Lung (tissue), 12 donors: ENCODE results near the gene TMEM176A. TPM values are rescaled to one million over a fixed set of nuclear protein-coding genes. Genes with fewer than 3 reads are reported as not detected.

Source experiments
- ATAC-seq: fragments of 200-7000 bp; cut with Tn5 transposase; one replicate; pipeline ENCODE4 v1.9.1; 2020; ENCODE audit warnings: moderate number of reproducible peaks; ENCODE audit not compliant: insufficient read depth, low FRiP score
- DNase-seq, 3 donors: peaks; one replicate each; pipeline ENCODE4 v3.0.0-alpha.2; 2013 to 2017
- H3K27ac ChIP-seq, 2 donors: one replicate each; pipeline ENCODE4 v1.5.1; 2013; ENCODE audit warnings: mild to moderate bottlenecking in 2 of 2, moderate library complexity in 2 of 2, control low read depth in 1 of 2, inconsistent platforms in 1 of 2, low read depth in 1 of 2, low read length in 1 of 2
- H3K27me3 ChIP-seq, 3 donors: one replicate each; pipeline ENCODE4 v1.5.1; 2013; ENCODE audit warnings: low read length in 2 of 3; ENCODE audit not compliant: control insufficient read depth in 3 of 3, insufficient read depth in 3 of 3
- H3K36me3 ChIP-seq, 4 donors: one replicate each; pipeline ENCODE4 v1.5.1; 2013; ENCODE audit warnings: low read length in 4 of 4, mild to moderate bottlenecking in 1 of 4, moderate library complexity in 1 of 4; ENCODE audit not compliant: control insufficient read depth in 4 of 4, insufficient read depth in 4 of 4
- H3K4me1 ChIP-seq, 5 donors: one replicate each; pipeline ENCODE4 v1.5.1; 2013; ENCODE audit warnings: low read length in 5 of 5, mild to moderate bottlenecking in 2 of 5, moderate library complexity in 1 of 5; ENCODE audit not compliant: control insufficient read depth in 5 of 5, insufficient read depth in 5 of 5
- H3K4me3 ChIP-seq: one replicate; pipeline ENCODE4 v1.5.1; 2013; ENCODE audit warnings: mild to moderate bottlenecking, control low read depth, moderate library complexity
- H3K9ac ChIP-seq, 2 donors: one replicate each; pipeline ENCODE4 v1.5.1; 2013; ENCODE audit warnings: low read length in 2 of 2, control low read depth in 1 of 2; ENCODE audit not compliant: insufficient read depth in 1 of 2
- H3K9me3 ChIP-seq, 4 donors: one replicate each; pipeline ENCODE4 v1.5.1; 2013; ENCODE audit warnings: low read length in 3 of 4, mild to moderate bottlenecking in 1 of 4, moderate library complexity in 1 of 4; ENCODE audit not compliant: control insufficient read depth in 4 of 4, insufficient read depth in 3 of 4
- whole genome bisulfite sequencing, 2 donors: extraction: QIAGEN DNeasy Blood & Tissue Kit; methylation state at CpG; one replicate each; pipeline ENCODE4 v1.1.7; 2013; 5-methylcytosine and 5-hydroxymethylcytosine counted together
- polyA plus RNA-seq, 2 donors: library from polyadenylated mRNA; stranded (reverse); fragments of 200-250 nt; gene quantifications; one replicate each; pipeline ENCODE4 v1.2.1, GENCODE V29; 2013
- total RNA-seq, 2 donors: library from RNA; depleted of rRNA in 1 of 2; stranded (reverse); fragments of >200 nt in 1 of 2; gene quantifications; one replicate each; pipeline ENCODE4 v1.2.1, GENCODE V29; 2014 to 2021
- TF ChIP-seq, protein P1 (sequence below): IDR thresholded peaks from 2 replicates; pipeline ENCODE4 v1.5.1; 2012; ENCODE audit warnings: mild to moderate bottlenecking; ENCODE audit errors: control extremely low read depth, extremely low read depth
- donor health status: control.
- donor health status: control.
- donor health status: Bipolar disorder and iron deficiency.
- donor health status: healthy.
- donor health status: DM: yes; HTN: yes; CAD: no.

Gene TMEM176A
- total and polyA plus RNA-seq, 4 donors = 18.3 to 33.1 (median 23.3) TPM

DNA sequence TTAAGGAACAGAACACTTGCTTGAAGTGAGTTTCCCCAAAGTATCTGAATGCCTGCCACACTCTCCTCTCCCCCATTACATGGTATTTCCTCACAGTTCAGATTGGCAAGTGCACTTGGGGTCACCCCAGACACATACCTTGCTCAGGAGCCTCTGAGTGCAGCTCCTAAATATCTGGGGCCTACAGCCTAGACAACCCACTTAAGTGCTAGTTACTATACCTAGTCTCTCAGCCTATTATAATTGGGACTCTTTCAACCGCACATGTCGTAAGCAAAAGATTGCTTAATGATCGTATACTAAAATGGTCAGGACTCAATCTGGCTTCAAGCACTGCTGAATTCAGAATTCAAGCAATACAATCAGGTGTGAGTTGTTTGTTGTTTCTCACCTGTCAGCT lies 20.3 kb upstream of the TMEM176A start:
- DNase-seq (no peak), ATAC-seq (no peak)
- 20 to 31% methylated on average over 3 of the region's 3 CpGs for WGBS, 2 donors
- TF ChIP-seq, protein P1, sequence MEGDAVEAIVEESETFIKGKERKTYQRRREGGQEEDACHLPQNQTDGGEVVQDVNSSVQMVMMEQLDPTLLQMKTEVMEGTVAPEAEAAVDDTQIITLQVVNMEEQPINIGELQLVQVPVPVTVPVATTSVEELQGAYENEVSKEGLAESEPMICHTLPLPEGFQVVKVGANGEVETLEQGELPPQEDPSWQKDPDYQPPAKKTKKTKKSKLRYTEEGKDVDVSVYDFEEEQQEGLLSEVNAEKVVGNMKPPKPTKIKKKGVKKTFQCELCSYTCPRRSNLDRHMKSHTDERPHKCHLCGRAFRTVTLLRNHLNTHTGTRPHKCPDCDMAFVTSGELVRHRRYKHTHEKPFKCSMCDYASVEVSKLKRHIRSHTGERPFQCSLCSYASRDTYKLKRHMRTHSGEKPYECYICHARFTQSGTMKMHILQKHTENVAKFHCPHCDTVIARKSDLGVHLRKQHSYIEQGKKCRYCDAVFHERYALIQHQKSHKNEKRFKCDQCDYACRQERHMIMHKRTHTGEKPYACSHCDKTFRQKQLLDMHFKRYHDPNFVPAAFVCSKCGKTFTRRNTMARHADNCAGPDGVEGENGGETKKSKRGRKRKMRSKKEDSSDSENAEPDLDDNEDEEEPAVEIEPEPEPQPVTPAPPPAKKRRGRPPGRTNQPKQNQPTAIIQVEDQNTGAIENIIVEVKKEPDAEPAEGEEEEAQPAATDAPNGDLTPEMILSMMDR = no peak
- Histone ChIP-seq H3K4me1 (peaks cover 0 to 21% (median 2%) of the 10 kb centered on the region in 5 donors), H3K27ac (no peak overlapping the region), H3K9me3 (no peaks in the 10 kb centered on the region), H3K27me3 (peaks cover 0 to 2% (median 0%) of the 10 kb centered on the region in 3 donors), H3K4me3 (no peak overlapping the region), H3K36me3 (no peaks in the 10 kb centered on the region), H3K9ac (no peak overlapping the region)

DNA sequence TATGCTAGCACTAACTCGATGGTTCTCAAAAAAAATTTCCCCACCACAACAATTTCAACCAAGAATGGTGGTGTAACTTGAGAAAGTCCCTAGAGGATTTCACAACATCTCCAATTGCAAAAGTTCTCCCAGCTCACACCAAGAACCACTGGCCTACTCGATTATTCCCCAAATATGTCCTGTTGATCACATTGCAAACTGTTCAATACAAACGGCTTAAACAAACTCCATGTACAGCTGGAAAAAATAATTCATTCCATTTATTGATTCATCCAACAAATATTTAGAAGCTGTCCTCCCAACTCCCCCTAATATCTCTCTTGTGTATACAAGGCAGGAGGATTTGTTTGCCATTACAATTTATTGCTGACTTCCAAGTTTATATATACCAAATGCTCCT lies 19.5 kb upstream of the TMEM176A start:
- no peaks in the 10 kb centered on the region for H3K9me3 ChIP-seq
- 10 to 24% methylated on average over 3 of the region's 3 CpGs for WGBS, 2 donors
- ATAC-seq (no peak), DNase-seq (peak in 2 of 3 donors; percentile 40 to 53)
- peaks cover 0 to 29% (median 2%) of the 10 kb centered on the region in 5 donors for H3K4me1 ChIP-seq
- no peaks in the 10 kb centered on the region for H3K36me3 ChIP-seq
- peaks cover 0 to 2% (median 0%) of the 10 kb centered on the region in 3 donors for H3K27me3 ChIP-seq
- TF ChIP-seq, protein P1 = no peak
- H3K27ac ChIP-seq = no peak overlapping the region
- H3K4me3 ChIP-seq = no peak overlapping the region
- no peak overlapping the region for H3K9ac ChIP-seq

DNA sequence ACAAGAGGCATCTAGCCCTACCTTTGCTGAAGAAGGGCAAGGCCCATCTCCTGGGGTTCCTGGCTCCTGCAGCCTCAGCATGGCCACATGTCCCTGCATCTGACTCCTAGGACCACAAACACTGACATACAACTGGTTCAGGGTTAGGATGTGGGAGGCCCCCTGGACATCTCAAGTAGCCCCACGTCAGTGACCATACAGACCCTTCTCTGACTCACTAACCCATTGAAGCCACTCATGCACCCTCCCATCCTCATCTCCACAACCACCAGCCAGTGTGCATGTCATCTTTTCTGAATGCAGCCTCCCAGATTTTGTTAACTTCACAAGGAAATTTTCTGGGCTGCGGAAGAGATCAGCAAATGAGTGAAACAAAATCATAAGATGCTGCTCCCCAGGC lies 18.6 kb upstream of the TMEM176A start:
- DNase-seq = no peak
- no peak overlapping the region for H3K27ac ChIP-seq
- peaks cover 0 to 2% (median 0%) of the 10 kb centered on the region in 3 donors for H3K27me3 ChIP-seq
- no peak for ATAC-seq
- H3K9ac ChIP-seq = no peak overlapping the region
- no peaks in the 10 kb centered on the region for H3K9me3 ChIP-seq
- WGBS, 2 donors = 95 to 98% methylated on average over 2 of the region's 2 CpGs
- TF ChIP-seq, protein P1 = no peak
- H3K4me3 ChIP-seq = no peak overlapping the region
- peaks cover 0 to 30% (median 2%) of the 10 kb centered on the region in 5 donors for H3K4me1 ChIP-seq
- H3K36me3 ChIP-seq = no peaks in the 10 kb centered on the region

DNA sequence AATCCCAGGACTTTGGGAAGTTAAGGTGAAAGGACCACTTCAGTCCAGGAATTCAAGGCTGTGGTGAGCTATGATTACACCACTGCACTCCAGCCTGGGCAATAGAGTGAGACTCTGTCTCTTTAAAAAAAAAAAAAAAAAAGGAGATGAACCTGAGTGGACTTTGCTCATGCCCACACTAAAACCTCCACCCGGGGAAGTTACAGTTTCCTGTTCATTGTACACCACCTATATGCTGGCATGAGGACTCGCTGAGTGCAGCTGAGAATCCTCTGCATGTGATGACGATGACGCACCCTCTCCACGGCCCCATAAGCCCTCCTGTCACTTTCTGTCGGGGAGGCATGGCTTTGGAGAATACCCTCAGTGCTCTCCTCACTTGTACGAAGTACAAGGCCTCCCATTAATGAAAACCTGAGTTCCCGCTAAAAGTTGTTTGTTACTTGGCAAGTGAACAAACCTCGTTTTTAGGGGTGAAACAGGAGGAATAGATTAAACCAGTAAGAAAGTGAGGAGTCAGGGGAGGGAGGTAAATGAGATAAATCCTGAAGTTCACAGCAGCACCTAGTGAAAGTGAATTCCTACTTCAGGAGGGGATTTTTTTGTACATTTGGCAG lies 16.3 kb upstream of the TMEM176A start:
- TF ChIP-seq, protein P1 = no peak
- WGBS, 2 donors = 43 to 48% methylated on average over 9 of the region's 9 CpGs
- ATAC-seq (no peak), DNase-seq (no peak)
- H3K4me1 ChIP-seq = peaks cover 7 to 50% (median 11%) of the 10 kb centered on the region in 5 donors
- H3K36me3 ChIP-seq = no peaks in the 10 kb centered on the region
- no peaks in the 10 kb centered on the region for H3K9me3 ChIP-seq
- no peak overlapping the region for H3K4me3 ChIP-seq
- H3K27me3 ChIP-seq = no peaks in the 10 kb centered on the region
- no peak overlapping the region for H3K27ac ChIP-seq
- H3K9ac ChIP-seq = no peak overlapping the region
